Keratinocyte (primary cell): ENCODE measurements around the gene ALDH7A1. TPM values are rescaled to one million over a fixed set of nuclear protein-coding genes. Genes with fewer than 3 reads are reported as not detected.

Experiments used
- DNase-seq: peaks from one replicate; pipeline ENCODE4 v3.0.0-alpha.2; 2011; ENCODE audit warnings: low read depth, missing footprints, low spot score
- FAIRE-seq: peaks from 2 replicates; lab custom pipeline; 2011; peaks lifted over from hg19 to GRCh38; lab: Jason Lieb, UNC
- H2AFZ ChIP-seq: 2 replicates; pipeline ENCODE4 v1.6.0; 2012; ENCODE audit warnings: low read length, control low read depth, inconsistent platforms; ENCODE audit not compliant: control insufficient read depth
- H3K27ac ChIP-seq: 2 replicates; pipeline ENCODE4 v1.5.1; 2011; ENCODE audit warnings: low read length; ENCODE audit not compliant: control insufficient read depth, insufficient read depth
- H3K27me3 ChIP-seq: 3 replicates; pipeline ENCODE4 v1.6.0; 2011; ENCODE audit warnings: low read length; ENCODE audit not compliant: control insufficient read depth, insufficient read depth; ENCODE audit errors: extremely low read depth
- H3K36me3 ChIP-seq, 2 experiments: 2 replicates in 1 of 2; 3 replicates in 1 of 2; pipeline ENCODE4 v1.5.1; 2011; ENCODE audit warnings: low read length in 2 of 2, mild to moderate bottlenecking in 1 of 2; ENCODE audit not compliant: control insufficient read depth in 2 of 2, insufficient read depth in 2 of 2; ENCODE audit errors: extremely low read depth in 1 of 2
- H3K4me1 ChIP-seq: 3 replicates; pipeline ENCODE4 v1.5.1; 2011; ENCODE audit warnings: low read length; ENCODE audit not compliant: control insufficient read depth, insufficient read depth; ENCODE audit errors: extremely low read depth
- H3K4me2 ChIP-seq: 3 replicates; pipeline ENCODE4 v1.6.0; 2011; ENCODE audit warnings: low read depth, low read length; ENCODE audit not compliant: control insufficient read depth, insufficient read depth; ENCODE audit errors: extremely low read depth
- H3K4me3 ChIP-seq, 3 experiments: fragments of 200-600 bp in 1 of 3; sonication (generic) in 1 of 3; 2 replicates in 2 of 3; 3 replicates in 1 of 3; pipeline ENCODE4 v1.5.1; 2011 to 2016; ENCODE audit warnings: low read length in 3 of 3, mild to moderate bottlenecking in 3 of 3, control low read depth in 2 of 3, inconsistent platforms in 1 of 3, low read depth in 1 of 3, mixed read lengths in 1 of 3, mixed run types in 1 of 3, moderate library complexity in 1 of 3; ENCODE audit not compliant: control insufficient read depth in 2 of 3, insufficient read depth in 2 of 3; ENCODE audit errors: extremely low read depth in 1 of 3
- H3K79me2 ChIP-seq: 2 replicates; pipeline ENCODE4 v1.6.0; 2012; ENCODE audit warnings: low read length; ENCODE audit not compliant: control insufficient read depth, insufficient read depth
- H3K9ac ChIP-seq: 3 replicates; pipeline ENCODE4 v1.6.0; 2011; ENCODE audit warnings: low read length; ENCODE audit not compliant: control insufficient read depth, insufficient read depth; ENCODE audit errors: extremely low read depth
- H3K9me1 ChIP-seq: 3 replicates; pipeline ENCODE4 v1.6.0; 2011; ENCODE audit warnings: low read length; ENCODE audit not compliant: control insufficient read depth, insufficient read depth; ENCODE audit errors: extremely low read depth
- H3K9me3 ChIP-seq: 2 replicates; pipeline ENCODE4 v1.5.1; 2012; ENCODE audit warnings: low read depth, low read length; ENCODE audit not compliant: control insufficient read depth
- H4K20me1 ChIP-seq: 3 replicates; pipeline ENCODE4 v1.6.0; 2011; ENCODE audit warnings: low read length; ENCODE audit not compliant: control insufficient read depth, insufficient read depth; ENCODE audit errors: extremely low read depth
- CTCF ChIP-seq, 3 experiments: IDR thresholded peaks in 1 of 3; conservative IDR thresholded peaks in 1 of 3; optimal IDR thresholded peaks in 1 of 3; 2 replicates in 2 of 3; 3 replicates in 1 of 3; pipeline versions ENCODE3 to v1.5.1; 2011; ENCODE audit warnings: low read length in 3 of 3, mild to moderate bottlenecking in 3 of 3, moderate library complexity in 2 of 3, control low read depth in 1 of 3, inconsistent platforms in 1 of 3; ENCODE audit not compliant: insufficient read depth in 2 of 3; ENCODE audit errors: extremely low read depth in 1 of 3
- EZH2 ChIP-seq: IDR thresholded peaks from one replicate; pipeline ENCODE4 v1.6.1; 2012; ENCODE audit warnings: inconsistent platforms, mild to moderate bottlenecking, low read length, moderate library complexity
- dilution Hi-C: fragments of 300-500 bp; cut with MboI; formaldehyde crosslinking; loops from one replicate; pipeline ENCODE4 v1.7.0; 2020; ENCODE audit warnings: low sequenced_read_pairs; ENCODE audit not compliant: extremely low pct_ligation_motif_present
- polyA plus RNA-seq, 5 experiments: library from polyadenylated mRNA; depleted of rRNA in 3 of 5; stranded (reverse) in 3 of 5; stranded (forward) in 1 of 5; unstranded in 1 of 5; fragments of >200 nt; gene quantifications; 1 replicate in 1 of 5; 2 replicates in 3 of 5; 3 replicates in 1 of 5; pipeline versions ENCODE4 v1.2.1 to v1.2.3, GENCODE V29; 2011 to 2012; ENCODE audit warnings: missing spikeins in 2 of 5, low read depth in 1 of 5, low replicate concordance in 1 of 5

The ALDH7A1 gene
- polyA plus RNA-seq, 1 donor (not counting 4 experiments of a cell fraction or from before 2014, with no cell fraction given) = 183 TPM

GRCh38 chr5:126535856-126536545 lies 59.0 kb downstream of the ALDH7A1 start:
- H3K36me3 ChIP-seq = no peaks in the 10 kb centered on the region
- dilution Hi-C loops = no loop called here
- no peaks in the 10 kb centered on the region for H4K20me1 ChIP-seq
- H2AFZ ChIP-seq = peak overlapping the region; percentile 65
- FAIRE-seq (no peak), DNase-seq (no peak)
- H3K79me2 ChIP-seq = no peaks in the 10 kb centered on the region
- H3K4me1 ChIP-seq = peaks cover 13% of the 10 kb centered on the region
- no peak overlapping the region for H3K4me3 ChIP-seq
- H3K9me1 ChIP-seq = no peaks in the 10 kb centered on the region
- H3K4me2 ChIP-seq = peak overlapping the region; percentile 42
- no peak overlapping the region for H3K27ac ChIP-seq
- no peaks in the 10 kb centered on the region for H3K27me3 ChIP-seq
- no peaks in the 10 kb centered on the region for H3K9me3 ChIP-seq
- H3K9ac ChIP-seq = no peak overlapping the region
- TF ChIP-seq CTCF (optimal IDR thresholded peaks at IDR 0.05 in 1 of 3, IDR thresholded peaks at IDR 0.05 in 1 of 3, conservative IDR thresholded peaks at IDR 0.05 in 1 of 3; ENCODE audit: extremely low read depth in 1 of 3, insufficient read depth in 2 of 3, low read length in 3 of 3) (no peak), EZH2 (no peak)

GRCh38 chr5:126534553-126534952 lies 60.5 kb downstream of the ALDH7A1 start:
- FAIRE-seq = no peak
- no peaks in the 10 kb centered on the region for H3K9me1 ChIP-seq
- no peak overlapping the region for H2AFZ ChIP-seq
- dilution Hi-C loops = no loop called here
- no peak overlapping the region for H3K4me3 ChIP-seq
- H4K20me1 ChIP-seq = no peaks in the 10 kb centered on the region
- H3K4me2 ChIP-seq = no peak overlapping the region
- H3K4me1 ChIP-seq = peaks cover 13% of the 10 kb centered on the region
- no peak overlapping the region for H3K27ac ChIP-seq
- DNase-seq = no peak
- no peaks in the 10 kb centered on the region for H3K36me3 ChIP-seq
- H3K79me2 ChIP-seq = no peaks in the 10 kb centered on the region
- H3K27me3 ChIP-seq = no peaks in the 10 kb centered on the region
- H3K9ac ChIP-seq = no peak overlapping the region
- TF ChIP-seq EZH2 (no peak), CTCF (optimal IDR thresholded peaks at IDR 0.05 in 1 of 3, IDR thresholded peaks at IDR 0.05 in 1 of 3, conservative IDR thresholded peaks at IDR 0.05 in 1 of 3; ENCODE audit: extremely low read depth in 1 of 3, insufficient read depth in 2 of 3, low read length in 3 of 3) (no peak)
- H3K9me3 ChIP-seq = no peaks in the 10 kb centered on the region
